A549 treated with RU486 at 1 μM for 4 hours (cell line): ENCODE measurements around the gene NPIPA7. TPM values are rescaled to one million over a fixed set of nuclear protein-coding genes. Genes with fewer than 3 reads are reported as not detected.

Source experiments
- total RNA-seq: library from RNA; stranded (reverse); fragments of 200-300 nt; extraction: Qiagen RNA extraction; gene quantifications from 5 replicates; pipeline ENCODE4 v1.2.3, GENCODE V29; 2022; ENCODE audit warnings: low read depth

NPIPA7 gene
- 7.0 to 17.9 TPM (median 8.3 TPM) in 5 replicates for total RNA-seq

DNA sequence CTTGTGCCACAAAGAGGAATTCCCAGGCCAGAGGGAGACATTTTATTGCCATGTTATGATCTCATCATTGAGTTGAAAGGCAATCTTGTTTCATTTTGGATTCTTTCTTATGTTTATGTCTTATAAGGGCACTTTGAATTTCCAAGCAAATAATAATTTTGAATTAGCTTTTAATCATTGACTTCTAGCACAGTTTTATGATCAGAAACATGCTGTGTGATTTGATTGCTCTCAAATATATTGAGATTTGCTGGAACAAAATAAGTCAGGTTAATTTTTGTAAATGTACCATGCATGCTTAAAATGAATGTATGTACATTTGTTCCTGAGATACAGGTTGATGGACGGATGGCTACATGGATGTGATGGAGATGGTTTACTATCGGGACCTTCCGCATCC is at the start of gene NPIPA7:
NPIPA7 (plus strand) TSS at position 301 of the 400 bp plus-strand sequence. CDS start 105 bp downstream, outside the sequence.

Other genes starting within 250 kb of the NPIPA7 start
- 0.93 to 1.5 TPM (median 1.1 TPM) in 5 replicates for gene ABCC6, start 155.6 kb upstream of the NPIPA7 start, total RNA-seq
- gene NOMO3, start 146.6 kb upstream of the NPIPA7 start, total RNA-seq, result 24.0 to 29.4 TPM (median 25.4 TPM) in 5 replicates